OCI-LY1 (cell line): ENCODE measurements around the gene PRKCD.

Experiments used
- H2AFZ ChIP-seq: fragments of 200-600 bp; sonication (generic), shearing (Covaris generic); 2 replicates; pipeline ENCODE4 v1.6.0; 2014; ENCODE audit warnings: antibody characterized with exemption, mild to moderate bottlenecking, low read length
- H3F3A ChIP-seq: fragments of 200-600 bp; sonication (generic), shearing (Covaris generic); 2 replicates; pipeline ENCODE4 v1.6.0; 2014; ENCODE audit warnings: mild to moderate bottlenecking, antibody characterized with exemption, low read length, moderate library complexity; ENCODE audit not compliant: insufficient read depth
- H3K27ac ChIP-seq: fragments of 200-600 bp; sonication (generic); 2 replicates; pipeline ENCODE4 v1.5.1; 2014; ENCODE audit warnings: low read length, mixed run types, mild to moderate bottlenecking, low read depth; ENCODE audit not compliant: poor library complexity, severe bottlenecking
- H3K27me3 ChIP-seq: fragments of 200-600 bp; sonication (generic); 2 replicates; pipeline ENCODE4 v1.6.0; 2014; ENCODE audit warnings: antibody characterized with exemption, mild to moderate bottlenecking, low read length, moderate library complexity; ENCODE audit not compliant: insufficient read depth
- H3K36me3 ChIP-seq: fragments of 200-600 bp; sonication (generic); 2 replicates; pipeline ENCODE4 v1.6.1; 2014; ENCODE audit warnings: mild to moderate bottlenecking, antibody characterized with exemption, low read length, moderate library complexity, mixed read lengths; ENCODE audit not compliant: insufficient read depth
- H3K4me1 ChIP-seq: fragments of 200-600 bp; sonication (generic); 2 replicates; pipeline ENCODE4 v1.5.1; 2014; ENCODE audit warnings: mild to moderate bottlenecking, low read length, moderate library complexity; ENCODE audit not compliant: insufficient read depth, severe bottlenecking
- H3K4me2 ChIP-seq: fragments of 200-600 bp; sonication (generic), shearing (Covaris generic); 2 replicates; pipeline ENCODE4 v1.6.1; 2014; ENCODE audit warnings: low read length
- H3K4me3 ChIP-seq: fragments of 200-600 bp; sonication (generic); 2 replicates; pipeline ENCODE4 v1.5.1; 2014; ENCODE audit warnings: low read length, low read depth, mild to moderate bottlenecking, mixed read lengths; ENCODE audit not compliant: poor library complexity, severe bottlenecking
- H3K79me2 ChIP-seq: fragments of 200-600 bp; shearing (Covaris generic); 2 replicates; pipeline ENCODE4 v1.6.1; 2016; ENCODE audit warnings: mixed run types, low read length, mixed read lengths; ENCODE audit not compliant: insufficient read depth
- H3K9ac ChIP-seq: fragments of 200-600 bp; sonication (generic), shearing (Covaris generic); 2 replicates; pipeline ENCODE4 v1.6.1; 2014; ENCODE audit warnings: mild to moderate bottlenecking, low read length, mixed read lengths
- H3K9me2 ChIP-seq: fragments of 200-600 bp; sonication (generic), shearing (Covaris generic); 2 replicates; pipeline ENCODE4 v1.6.1; 2014; ENCODE audit warnings: low read depth, mild to moderate bottlenecking, low read length, mixed read lengths
- H3K9me3 ChIP-seq: fragments of 200-600 bp; shearing (Covaris generic); 2 replicates; pipeline ENCODE4 v1.6.1; 2014; ENCODE audit warnings: low read length, mixed read lengths
- H4K20me1 ChIP-seq: fragments of 200-600 bp; sonication (generic), shearing (Covaris generic); 2 replicates; pipeline ENCODE4 v1.6.0; 2016; ENCODE audit warnings: mild to moderate bottlenecking, low read length; ENCODE audit not compliant: insufficient read depth
- CTCF ChIP-seq: fragments of 200-600 bp; sonication (generic), shearing (Covaris generic); IDR thresholded peaks from 2 replicates; pipeline ENCODE4 v1.5.1; 2017; ENCODE audit warnings: mild to moderate bottlenecking, antibody characterized with exemption, low read length, moderate library complexity, mixed read lengths
- EZH2 ChIP-seq: fragments of 200-600 bp; sonication (generic), shearing (Covaris generic); IDR thresholded peaks from 2 replicates; pipeline ENCODE4 v1.8.0; 2017; ENCODE audit warnings: borderline replicate concordance, mixed run types, mild to moderate bottlenecking, antibody characterized with exemption, low read length, moderate library complexity, mixed read lengths

The PRKCD gene

GRCh38 chr3:53151870-53152660 is 8.9 kb upstream of the PRKCD start:
- no peak overlapping the region for H3K9ac ChIP-seq
- no peaks in the 10 kb centered on the region for H3K4me1 ChIP-seq
- H3K4me2 ChIP-seq, result no peak overlapping the region
- H2AFZ ChIP-seq, result no peak overlapping the region
- H3K27ac ChIP-seq, result no peak overlapping the region
- H3F3A ChIP-seq, result no peaks in the 10 kb centered on the region
- H3K36me3 ChIP-seq, result no peaks in the 10 kb centered on the region
- H3K9me3 ChIP-seq, result no peaks in the 10 kb centered on the region
- TF ChIP-seq CTCF (no peak), EZH2 (no peak)
- no peak overlapping the region for H3K4me3 ChIP-seq
- peaks cover 8% of the 10 kb centered on the region; the same call in 1 of the 2 replicates for H3K27me3 ChIP-seq
- no peaks in the 10 kb centered on the region for H3K79me2 ChIP-seq
- no peaks in the 10 kb centered on the region for H4K20me1 ChIP-seq
- no peaks in the 10 kb centered on the region for H3K9me2 ChIP-seq

DNA sequence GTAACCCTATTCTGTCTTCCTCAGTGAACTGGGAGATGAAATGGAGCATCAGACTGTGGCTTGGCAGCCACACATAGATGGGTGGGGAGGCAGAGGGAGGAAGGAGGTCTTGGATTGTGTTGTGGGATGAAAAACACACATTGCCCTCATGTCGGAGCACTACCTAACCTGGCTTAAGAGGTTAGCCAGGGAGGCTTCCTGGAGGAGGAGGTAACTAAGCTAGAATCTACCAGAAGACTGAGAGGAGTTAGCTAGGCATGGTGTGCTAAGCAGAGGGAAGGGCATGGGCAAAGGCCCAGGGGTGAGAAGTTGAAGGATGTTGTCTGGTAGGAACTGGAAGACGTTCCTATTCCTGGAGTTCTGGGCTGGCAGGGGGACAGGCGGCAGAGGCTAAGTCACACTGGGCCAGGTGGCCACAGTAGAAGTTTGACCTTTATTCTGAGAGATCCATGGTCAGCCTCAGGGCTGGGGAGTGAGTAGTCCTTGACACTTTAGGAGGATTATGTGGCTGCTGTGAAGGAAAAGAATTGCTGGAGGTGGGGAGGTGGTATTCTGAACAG is 7.7 kb upstream of the PRKCD start:
- peaks cover 8% of the 10 kb centered on the region; the same call in 1 of the 2 replicates for H3K27me3 ChIP-seq
- no peaks in the 10 kb centered on the region for H3K79me2 ChIP-seq
- no peak overlapping the region for H3K9ac ChIP-seq
- no peak overlapping the region for H3K4me2 ChIP-seq
- H3K36me3 ChIP-seq, result no peaks in the 10 kb centered on the region
- no peaks in the 10 kb centered on the region for H3K9me3 ChIP-seq
- H3K4me1 ChIP-seq, result no peaks in the 10 kb centered on the region
- no peak overlapping the region for H2AFZ ChIP-seq
- TF ChIP-seq EZH2 (no peak), CTCF (no peak)
- no peak overlapping the region for H3K27ac ChIP-seq
- no peak overlapping the region for H3K4me3 ChIP-seq
- no peaks in the 10 kb centered on the region for H3F3A ChIP-seq
- no peaks in the 10 kb centered on the region for H4K20me1 ChIP-seq
- no peaks in the 10 kb centered on the region for H3K9me2 ChIP-seq

DNA sequence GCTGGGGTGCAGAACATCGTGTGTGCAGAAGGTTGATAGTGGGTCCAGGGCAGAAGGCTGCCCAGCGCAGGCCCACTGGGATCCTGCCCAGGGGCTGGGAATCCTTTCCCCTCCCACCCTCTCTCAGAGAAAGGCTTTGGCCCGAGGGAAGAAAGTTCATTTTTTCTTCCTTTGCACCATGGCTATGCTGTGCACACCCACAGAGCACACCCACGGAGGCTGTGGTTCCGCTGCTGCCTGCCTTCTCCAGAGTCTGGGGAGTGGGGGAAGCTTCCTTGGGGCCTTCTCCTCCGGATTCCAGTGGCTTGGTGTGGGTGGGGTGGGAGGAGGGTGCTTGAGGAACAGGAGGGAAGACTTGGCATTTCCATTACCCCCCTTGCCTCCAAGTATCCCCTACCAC is 7.0 kb upstream of the PRKCD start:
- H3K36me3 ChIP-seq, result no peaks in the 10 kb centered on the region
- H3K79me2 ChIP-seq, result no peaks in the 10 kb centered on the region
- H3K4me2 ChIP-seq, result no peak overlapping the region
- H3K27ac ChIP-seq, result no peak overlapping the region
- no peak overlapping the region for H3K9ac ChIP-seq
- no peaks in the 10 kb centered on the region for H3K9me2 ChIP-seq
- no peaks in the 10 kb centered on the region for H3F3A ChIP-seq
- H3K27me3 ChIP-seq, result peaks cover 8% of the 10 kb centered on the region; the same call in 1 of the 2 replicates
- H3K9me3 ChIP-seq, result no peaks in the 10 kb centered on the region
- peaks cover 4% of the 10 kb centered on the region for H3K4me1 ChIP-seq
- H3K4me3 ChIP-seq, result no peak overlapping the region
- no peak overlapping the region for H2AFZ ChIP-seq
- TF ChIP-seq CTCF, result no peak
- TF ChIP-seq EZH2, result no peak
- H4K20me1 ChIP-seq, result no peaks in the 10 kb centered on the region
